K562 (cell line): ENCODE results near the gene TBC1D17. TPM values are rescaled to one million over a fixed set of nuclear protein-coding genes. Genes with fewer than 3 reads are reported as not detected.
A peak's percentile ranks its signal among the peaks of the same experiment; 100 is the strongest.

Experiments
- ARID3A ChIP-seq: IDR thresholded peaks from 2 replicates; pipeline ENCODE4 v1.6.1; 2012; ENCODE audit warnings: low read depth, low read length, improper control_type of control experiment, borderline replicate concordance
- BRD4 ChIP-seq: fragments of 200-600 bp; sonication (generic); IDR thresholded peaks from 2 replicates; pipeline ENCODE4 v1.6.1; 2017; ENCODE audit warnings: inconsistent platforms
- CBX3 ChIP-seq, 2 experiments: IDR thresholded peaks; 1 replicate in 1 of 2; 2 replicates in 1 of 2; pipeline ENCODE4 v1.6.1; 2012; ENCODE audit warnings: inconsistent platforms in 2 of 2, low read length in 2 of 2, borderline replicate concordance in 1 of 2, control low read depth in 1 of 2
- ESRRB ChIP-seq: fragments of 250-450 bp; sonication (Bioruptor Pico); IDR thresholded peaks from 2 replicates; pipeline ENCODE4 v1.5.0; 2020; ENCODE audit warnings: mild to moderate bottlenecking, moderate library complexity, borderline replicate concordance
- FOS ChIP-seq: IDR thresholded peaks from 3 replicates; pipeline ENCODE4 v1.6.1; 2011; ENCODE audit not compliant: insufficient read length; ENCODE audit errors: extremely low read depth
- FUS ChIP-seq: fragments of 200-400 bp; formaldehyde crosslinking; optimal IDR thresholded peaks from 2 replicates; pipeline ENCODE3; 2017; ENCODE audit warnings: low read depth, low read length
- GMEB1 ChIP-seq: fragments of 250-450 bp; sonication (Bioruptor Pico); IDR thresholded peaks from 2 replicates; pipeline ENCODE4 v1.4.0; 2020; ENCODE audit warnings: mild to moderate bottlenecking
- HDAC2 ChIP-seq: fragments of 450-650 bp; IDR thresholded peaks from 2 replicates; pipeline ENCODE4 v1.6.1; 2016; ENCODE audit warnings: mild to moderate bottlenecking
- PKNOX1 ChIP-seq: fragments of 450-650 bp; IDR thresholded peaks from 2 replicates; pipeline ENCODE4 v1.6.1; 2016
- POLR2AphosphoS5 ChIP-seq: IDR thresholded peaks from 2 replicates; pipeline ENCODE4 v1.6.1; 2011; ENCODE audit warnings: mild to moderate bottlenecking, low read depth, low read length, moderate library complexity; ENCODE audit not compliant: control insufficient read depth, insufficient read depth
- RAD21 ChIP-seq, 2 experiments: fragments of 250-450 bp in 1 of 2; fragments of 450-650 bp in 1 of 2; sonication (Bioruptor Pico) in 1 of 2; formaldehyde crosslinking in 1 of 2; IDR thresholded peaks in 1 of 2; conservative IDR thresholded peaks in 1 of 2; 2 replicates each; pipeline versions ENCODE4 v1.4.0 to v1.8.0; 2020 to 2022; ENCODE audit warnings: mild to moderate bottlenecking in 2 of 2, moderate library complexity in 1 of 2
- RHOXF2B ChIP-seq: fragments of 250-450 bp; sonication (Bioruptor Pico); conservative IDR thresholded peaks from 2 replicates; pipeline ENCODE4 v1.5.1; 2021
- SMC3 ChIP-seq: conservative IDR thresholded peaks from 2 replicates; pipeline ENCODE4 v1.6.1; 2011; ENCODE audit warnings: low read depth, low read length, improper control_type of control experiment; ENCODE audit not compliant: insufficient read depth
- TAF1 ChIP-seq: IDR thresholded peaks from 2 replicates; pipeline ENCODE4 v1.6.1; 2011; ENCODE audit warnings: mild to moderate bottlenecking, low read length, moderate library complexity; ENCODE audit not compliant: insufficient read depth, control insufficient read depth, severe bottlenecking; ENCODE audit errors: extremely low read depth
- USF2 ChIP-seq: sonication (generic); formaldehyde crosslinking; IDR thresholded peaks from 2 replicates; pipeline ENCODE4 v1.5.0; 2020; ENCODE audit warnings: missing genetic modification reagents
- ZBTB49 ChIP-seq: sonication (generic); formaldehyde crosslinking; IDR thresholded peaks from 2 replicates; pipeline ENCODE4 v1.8.0; 2022; ENCODE audit warnings: missing genetic modification reagents, mild to moderate bottlenecking, borderline replicate concordance
- ZFP91 ChIP-seq: sonication (generic); formaldehyde crosslinking; IDR thresholded peaks from 2 replicates; pipeline ENCODE4 v1.8.0; 2022; ENCODE audit warnings: mild to moderate bottlenecking, missing genetic modification reagents
- ZNF121 ChIP-seq: sonication (generic); formaldehyde crosslinking; conservative IDR thresholded peaks from 2 replicates; pipeline ENCODE4 v1.8.0; 2022; ENCODE audit warnings: missing genetic modification reagents
- polyA plus RNA-seq, 8 experiments: library from polyadenylated mRNA; depleted of rRNA in 4 of 8; stranded (reverse) in 5 of 8; unstranded in 3 of 8; fragments of >200 nt; fragmentation: Nextera tagmentation in 2 of 8; fragmentation: Illumina TruSeq in 1 of 8; extraction: Ambion mirVana in 2 of 8; extraction: Trizol in 1 of 8; gene quantifications; 2 replicates each; pipeline versions ENCODE4 v1.2.1 to v1.2.3, GENCODE V29; 2011 to 2014; ENCODE audit warnings: inconsistent platforms in 1 of 8, missing spikeins in 1 of 8
- total RNA-seq, 7 experiments: library from RNA; depleted of rRNA in 6 of 7; stranded (reverse); fragments of >200 nt in 6 of 7; fragmentation: Illumina TruSeq in 2 of 7; extraction: Trizol in 2 of 7; gene quantifications; 2 replicates each; pipeline versions ENCODE4 v1.2.1 to v1.2.3, GENCODE V29; 2011 to 2021; ENCODE audit warnings: low replicate concordance in 1 of 7

The TBC1D17 gene
- total and polyA plus RNA-seq, 9 of the 15 experiments (the other 6 are each of a cell fraction or from before 2014, with no cell fraction given) = 0.42 to 16.0 (median 3.8) TPM

GRCh38 chr19:49929121-49929610 is 51.7 kb downstream of the TBC1D17 start, which contains the start of the genes ATF5 and NUP62 (continued):
- peak; percentile 54 for TF ChIP-seq TAF1
- TF ChIP-seq ZFP91 (CRISPR knock-in tag) = 0 out of 2 replicates have a peak, but pooled peaks have one; percentile 55
- peak; percentile 62 for TF ChIP-seq ZBTB49 (CRISPR knock-in tag)
- TF ChIP-seq ESRRB (CRISPR knock-in tag) = no peak
- 0 out of 4 replicates have a peak, but pooled peaks of 1 of the 2 experiments have one; percentile 5 for TF ChIP-seq RAD21 (CRISPR knock-in tag; conservative IDR thresholded peaks at IDR 0.05 in 1 of 2, IDR thresholded peaks at IDR 0.05 in 1 of 2)
- TF ChIP-seq PKNOX1 = no peak
- TF ChIP-seq CBX3 (IDR thresholded peaks at IDR 0.05; ENCODE audit: borderline replicate concordance in 1 of 2, low read length in 2 of 2) = no peak; a peak in 1 of 3 replicates
- TF ChIP-seq ZNF121 (CRISPR knock-in tag) = no peak
- no peak for TF ChIP-seq RHOXF2B (CRISPR knock-in tag)
- TF ChIP-seq SMC3 = no peak
- TF ChIP-seq FUS = no peak
- 0 out of 2 replicates have a peak, but pooled peaks have one; percentile 18 for TF ChIP-seq USF2 (CRISPR knock-in tag)
- TF ChIP-seq HDAC2 = no peak; the same call in 1 of the 2 replicates
- TF ChIP-seq FOS = no peak
- no peak for TF ChIP-seq ARID3A
- peak; percentile 80 for TF ChIP-seq BRD4
- TF ChIP-seq GMEB1 (CRISPR knock-in tag) = no peak
- peak; percentile 50; the same call in 1 of the 2 replicates for TF ChIP-seq POLR2AphosphoS5
